ENCODE results near the gene IFIT2. TPM values are rescaled to one million over a fixed set of nuclear protein-coding genes. Genes with fewer than 3 reads are reported as not detected.
A peak's percentile ranks its signal among the peaks of the same experiment; 100 is the strongest.

The IFIT2 gene
- total and polyA plus RNA-seq, 2 experiments from 2014 or later = 2.9 to 4.6 TPM

GRCh38 chr10:89351412-89351779 is 49.5 kb downstream of the IFIT2 start:
- Histone ChIP-seq H3K4me1 (ENCODE audit: insufficient read depth) (peaks cover 53% of the 10 kb centered on the region), H3K9me2 (replicated peaks; ENCODE audit: insufficient read depth) (no peaks in the 10 kb centered on the region), H3K79me2 (no peaks in the 10 kb centered on the region), H3K4me2 (peak overlapping the region; percentile 50), H2AFZ (no peak overlapping the region), H3K27ac (peak overlapping the region; percentile 96), H3K4me3 (no peak overlapping the region), H3K9me3 (ENCODE audit: low read depth) (no peaks in the 10 kb centered on the region), H4K20me1 (ENCODE audit: insufficient read depth, poor library complexity, severe bottlenecking) (no peaks in the 10 kb centered on the region), H3K27me3 (no peaks in the 10 kb centered on the region), H3K36me3 (replicated peaks; ENCODE audit: insufficient read depth, low read depth) (no peaks in the 10 kb centered on the region)
- no peak for DNase-seq (ENCODE audit: low spot score)
- WGBS (ENCODE audit: low lambda C conversion rate, missing lambda C conversion rate) = 58% methylated on average over 1 of the region's 1 CpG
- TF ChIP-seq EZH2phosphoT487 (IDR thresholded peaks at IDR 0.05; ENCODE audit: low read depth, severe bottlenecking, unreplicated experiment) = no peak
- no peak for TF ChIP-seq CTCF (IDR thresholded peaks at IDR 0.05; ENCODE audit: poor library complexity)
- TF ChIP-seq EZH2 (IDR thresholded peaks at IDR 0.05; ENCODE audit: borderline replicate concordance) = no peak

- no peaks in the 10 kb centered on the region for H3K9me2 ChIP-seq (replicated peaks; ENCODE audit: insufficient read depth)
- peak overlapping the region; percentile 50 for H3K4me2 ChIP-seq
- no peaks in the 10 kb centered on the region for H3K79me2 ChIP-seq
- TF ChIP-seq EZH2phosphoT487 (IDR thresholded peaks at IDR 0.05; ENCODE audit: low read depth, severe bottlenecking, unreplicated experiment) = no peak
- TF ChIP-seq CTCF (IDR thresholded peaks at IDR 0.05; ENCODE audit: poor library complexity) = no peak
- TF ChIP-seq EZH2 (IDR thresholded peaks at IDR 0.05; ENCODE audit: borderline replicate concordance) = no peak
- H3K27me3 ChIP-seq = no peaks in the 10 kb centered on the region
- H3K9me3 ChIP-seq (ENCODE audit: low read depth) = no peaks in the 10 kb centered on the region
- H3K36me3 ChIP-seq (replicated peaks; ENCODE audit: insufficient read depth, low read depth) = no peaks in the 10 kb centered on the region
- H4K20me1 ChIP-seq (ENCODE audit: insufficient read depth, poor library complexity, severe bottlenecking) = no peaks in the 10 kb centered on the region
- H2AFZ ChIP-seq = no peak overlapping the region
- DNase-seq (ENCODE audit: low spot score) = peak; percentile 83
- no peak overlapping the region for H3K4me3 ChIP-seq
- WGBS (ENCODE audit: low lambda C conversion rate, missing lambda C conversion rate) = 33% methylated on average over 12 of the region's 12 CpGs
- peak overlapping the region; percentile 96 for H3K27ac ChIP-seq
- H3K4me1 ChIP-seq (ENCODE audit: insufficient read depth) = peaks cover 47% of the 10 kb centered on the region
Measured at GRCh38 chr10:89351780-89352597, 50.1 kb downstream of the IFIT2 start.

- H4K20me1 ChIP-seq (ENCODE audit: insufficient read depth, poor library complexity, severe bottlenecking) = no peaks in the 10 kb centered on the region
- peak overlapping the region; percentile 96 for H3K27ac ChIP-seq
- H3K36me3 ChIP-seq (replicated peaks; ENCODE audit: insufficient read depth, low read depth) = no peaks in the 10 kb centered on the region
- WGBS (ENCODE audit: low lambda C conversion rate, missing lambda C conversion rate) = 78% methylated on average over 4 of the region's 4 CpGs
- peaks cover 44% of the 10 kb centered on the region for H3K4me1 ChIP-seq (ENCODE audit: insufficient read depth)
- no peak for DNase-seq (ENCODE audit: low spot score)
- H3K4me2 ChIP-seq = peak overlapping the region; percentile 50
- H3K79me2 ChIP-seq = no peaks in the 10 kb centered on the region
- H2AFZ ChIP-seq = no peak overlapping the region
- H3K9me3 ChIP-seq (ENCODE audit: low read depth) = no peaks in the 10 kb centered on the region
- no peaks in the 10 kb centered on the region for H3K27me3 ChIP-seq
- no peak overlapping the region for H3K4me3 ChIP-seq
- H3K9me2 ChIP-seq (replicated peaks; ENCODE audit: insufficient read depth) = no peaks in the 10 kb centered on the region
- TF ChIP-seq EZH2phosphoT487 (IDR thresholded peaks at IDR 0.05; ENCODE audit: low read depth, severe bottlenecking, unreplicated experiment) = no peak
- TF ChIP-seq CTCF (IDR thresholded peaks at IDR 0.05; ENCODE audit: poor library complexity) = no peak
- TF ChIP-seq EZH2 (IDR thresholded peaks at IDR 0.05; ENCODE audit: borderline replicate concordance) = no peak
Measured at GRCh38 chr10:89352802-89353201, 51.0 kb downstream of the IFIT2 start.
